SK-N-MC (cell line): ENCODE data around the gene FBLN1.

Experiments
- EZH2 ChIP-seq: fragments of 200-600 bp; sonication (generic); IDR thresholded peaks from one replicate; pipeline ENCODE4 v1.6.1; 2017; ENCODE audit warnings: antibody characterized with exemption
- POLR2AphosphoS5 ChIP-seq: IDR thresholded peaks from 2 replicates; pipeline ENCODE4 v1.6.1; 2012; ENCODE audit warnings: mild to moderate bottlenecking, low read depth, low read length, borderline replicate concordance

GRCh38 chr22:45648301-45649117 lies 145.8 kb downstream of the FBLN1 start:
- TF ChIP-seq POLR2AphosphoS5 (no peak), EZH2 (no peak)
